K562 (cell line): ENCODE measurements around the gene TOX3. TPM values are rescaled to one million over a fixed set of nuclear protein-coding genes. Genes with fewer than 3 reads are reported as not detected.

Experiments
- ATAC-seq: fragments of 200-7000 bp; cut with Tn5 transposase; 3 replicates; pipeline ENCODE4 v1.9.1; 2020; ENCODE audit warnings: moderate library complexity
- BruUV-seq: library from RNA; stranded (reverse); fragments of 400-500 nt; replicated peaks from 2 replicates; lab custom pipeline; 2021; lab: Mats Ljungman, UMichigan
- CTCF ChIA-PET: fragments of 300-600 bp; formaldehyde crosslinking; extraction: SDS; loops from one replicate; lab custom pipeline; 2021; ENCODE audit warnings: low intra/inter-chr PET ratio; lab: Yijun Ruan, JAX
- POLR2A ChIA-PET: fragments of 300-600, 350-650 bp; sonication (Branson Sonifier 250); formaldehyde crosslinking; extraction: SDS; loops from one replicate; lab custom pipeline; 2021; ENCODE audit warnings: antibody characterized with exemption, inconsistent platforms; lab: Yijun Ruan, JAX
- DNase-seq, 4 experiments: peaks; one replicate each; pipeline versions ENCODE4 v3.0.0 to v3.0.0-alpha.2; 2011 to 2018; ENCODE audit warnings: low spot score in 3 of 4, mixed read lengths in 3 of 4; ENCODE audit errors: extremely low read depth in 1 of 4
- FAIRE-seq: peaks from 2 replicates; lab custom pipeline; 2011; peaks lifted over from hg19 to GRCh38; lab: Jason Lieb, UNC
- H2AFZ ChIP-seq: 2 replicates; pipeline ENCODE4 v1.6.0; 2011; ENCODE audit warnings: low read depth, low read length, control low read depth, inconsistent platforms
- H3K27ac ChIP-seq: fragments of 200-600 bp; 3 replicates; pipeline ENCODE4 v1.8.0; 2011; ENCODE audit warnings: low read depth, mild to moderate bottlenecking, control low read depth, inconsistent platforms, low read length, moderate library complexity, mixed read lengths; ENCODE audit errors: extremely low read depth
- H3K27me3 ChIP-seq, 2 experiments: fragments of 300-600 bp in 1 of 2; 2 replicates in 1 of 2; 3 replicates in 1 of 2; pipeline versions ENCODE4 v1.6.0 to v1.8.0; 2011; ENCODE audit warnings: inconsistent platforms in 2 of 2, low read length in 2 of 2, mild to moderate bottlenecking in 1 of 2, mixed read lengths in 1 of 2, moderate library complexity in 1 of 2; ENCODE audit not compliant: control insufficient read depth in 2 of 2, insufficient read depth in 2 of 2
- H3K36me3 ChIP-seq: fragments of 300-600 bp; 3 replicates; pipeline ENCODE4 v1.8.0; 2011; ENCODE audit warnings: mild to moderate bottlenecking, low read length, inconsistent platforms; ENCODE audit not compliant: control insufficient read depth, insufficient read depth
- H3K4me1 ChIP-seq, 2 experiments: fragments of 200-600 bp in 1 of 2; replicated peaks in 1 of 2; 2 replicates in 1 of 2; 3 replicates in 1 of 2; pipeline versions ENCODE4 v1.5.1 to v1.8.0; 2011; ENCODE audit warnings: inconsistent platforms in 2 of 2, low read length in 2 of 2, mild to moderate bottlenecking in 1 of 2, mixed read lengths in 1 of 2, moderate library complexity in 1 of 2; ENCODE audit not compliant: control insufficient read depth in 2 of 2, insufficient read depth in 2 of 2
- H3K4me2 ChIP-seq: 2 replicates; pipeline ENCODE4 v1.6.1; 2011; ENCODE audit warnings: low read length, control low read depth, inconsistent platforms, mixed read lengths; ENCODE audit not compliant: insufficient read depth
- H3K4me3 ChIP-seq: fragments of 200-600 bp; sonication (generic), shearing (Covaris generic); 2 replicates; pipeline ENCODE4 v1.5.1; 2016; ENCODE audit warnings: control low read depth, inconsistent platforms
- H3K79me2 ChIP-seq: fragments of 200-600 bp; 3 replicates; pipeline ENCODE4 v1.8.0; 2011; ENCODE audit warnings: low read length, inconsistent platforms; ENCODE audit not compliant: control insufficient read depth, insufficient read depth
- H3K9ac ChIP-seq, 2 experiments: 2 replicates each; pipeline versions ENCODE4 v1.6.0 to v1.6.1; 2011; ENCODE audit warnings: low read depth in 2 of 2, low read length in 2 of 2, control low read depth in 1 of 2, inconsistent platforms in 1 of 2, mild to moderate bottlenecking in 1 of 2, mixed read lengths in 1 of 2; ENCODE audit not compliant: insufficient read depth in 1 of 2
- H3K9me1 ChIP-seq: one replicate; pipeline ENCODE4 v1.6.0; 2011; ENCODE audit warnings: inconsistent platforms, mild to moderate bottlenecking, low read length, moderate library complexity; ENCODE audit not compliant: control insufficient read depth, insufficient read depth
- H3K9me3 ChIP-seq: replicated peaks from 2 replicates; pipeline ENCODE4 v1.5.1; 2011; ENCODE audit warnings: low read depth, low read length, inconsistent platforms; ENCODE audit not compliant: control insufficient read depth, insufficient read depth
- H4K20me1 ChIP-seq: replicated peaks from 2 replicates; pipeline ENCODE4 v1.6.1; 2011; ENCODE audit warnings: low read length, inconsistent platforms, mixed read lengths; ENCODE audit not compliant: control insufficient read depth, insufficient read depth
- WGBS: fragments of 100-300 bp; shearing (Covaris generic); methylation state at CpG from one replicate; pipeline ENCODE4 v1.1.6; 2016; ENCODE audit warnings: low coverage, mixed read lengths; ENCODE audit not compliant: insufficient coverage; ENCODE audit errors: missing lambda C conversion rate; 5-methylcytosine and 5-hydroxymethylcytosine counted together
- in situ Hi-C: fragments of 300-500 bp; cut with MboI; formaldehyde crosslinking; loops from 4 replicates; pipeline ENCODE4 v1.15.0; 2018; ENCODE audit warnings: inconsistent platforms, mixed read lengths
- intact Hi-C: fragments of 100-400 bp; cut with micrococcal nuclease; formaldehyde crosslinking; loops from 2 replicates; pipeline ENCODE4 v1.14.2; 2022
- polyA plus RNA-seq, 8 experiments: library from polyadenylated mRNA; depleted of rRNA in 4 of 8; stranded (reverse) in 5 of 8; unstranded in 3 of 8; fragments of >200 nt; fragmentation: Nextera tagmentation in 2 of 8; fragmentation: Illumina TruSeq in 1 of 8; extraction: Ambion mirVana in 2 of 8; extraction: Trizol in 1 of 8; gene quantifications; 2 replicates each; pipeline versions ENCODE4 v1.2.1 to v1.2.3, GENCODE V29; 2011 to 2014; ENCODE audit warnings: inconsistent platforms in 1 of 8, missing spikeins in 1 of 8
- total RNA-seq, 7 experiments: library from RNA; depleted of rRNA in 6 of 7; stranded (reverse); fragments of >200 nt in 6 of 7; fragmentation: Illumina TruSeq in 2 of 7; extraction: Trizol in 2 of 7; gene quantifications; 2 replicates each; pipeline versions ENCODE4 v1.2.1 to v1.2.3, GENCODE V29; 2011 to 2021; ENCODE audit warnings: low replicate concordance in 1 of 7
- TF ChIP-seq, protein P1 (sequence below): sonication (generic); formaldehyde crosslinking; IDR thresholded peaks from 2 replicates; pipeline ENCODE4 v1.8.0; 2022; ENCODE audit warnings: mild to moderate bottlenecking, missing genetic modification reagents, borderline replicate concordance

TOX3 gene
- total and polyA plus RNA-seq, 9 of the 15 experiments (the other 6 are each of a cell fraction or from before 2014, with no cell fraction given) = not detected

DNA sequence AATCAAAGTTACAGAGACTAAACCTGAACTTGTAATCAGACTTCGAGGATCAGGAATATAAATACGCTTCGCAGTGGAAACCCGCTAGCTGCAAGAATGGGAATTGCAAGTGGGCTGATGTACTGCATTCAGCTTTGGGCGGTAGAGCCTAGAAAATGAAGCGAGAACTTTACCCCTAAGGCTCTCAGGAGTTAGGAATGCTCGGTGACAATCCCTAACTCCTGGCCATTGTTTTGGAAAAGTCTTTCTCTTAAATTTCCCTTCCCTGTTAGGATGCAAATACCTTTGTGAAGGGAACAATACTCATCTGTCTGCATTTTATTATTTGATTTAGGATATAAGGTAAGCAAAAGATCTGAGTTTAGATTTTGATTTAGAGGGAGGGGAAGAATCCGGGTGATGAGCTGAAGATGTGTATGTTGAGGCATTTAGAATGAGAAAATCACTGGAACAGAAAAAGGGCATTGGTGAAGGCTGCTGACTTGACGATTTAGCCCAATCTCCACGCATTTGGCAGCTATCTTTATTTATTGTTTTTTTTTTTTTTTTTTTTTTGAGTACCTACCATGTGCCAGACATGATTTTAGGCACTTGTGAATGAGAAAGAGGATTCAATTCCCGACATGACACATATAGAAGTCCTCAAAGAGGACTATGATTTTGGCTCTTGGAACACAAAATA lies 2.2 kb upstream of the TOX3 start:
- in situ Hi-C loops (no loop called here), intact Hi-C loops (no loop called here)
- Histone ChIP-seq H3K9ac (no peak overlapping the region), H3K4me1 (no peaks in the 10 kb centered on the region; a peak in 1 of 5 replicates), H2AFZ (no peak overlapping the region), H3K27ac (no peak overlapping the region), H3K27me3 (no peaks in the 10 kb centered on the region), H3K9me1 (no peaks in the 10 kb centered on the region), H3K4me2 (no peak overlapping the region), H3K79me2 (no peaks in the 10 kb centered on the region), H4K20me1 (no peaks in the 10 kb centered on the region), H3K4me3 (no peak overlapping the region), H3K36me3 (no peaks in the 10 kb centered on the region), H3K9me3 (no peaks in the 10 kb centered on the region)
- ChIA-PET CTCF (no interaction called here), POLR2A (no interaction called here)
- no peak for DNase-seq
- TF ChIP-seq, protein P1, sequence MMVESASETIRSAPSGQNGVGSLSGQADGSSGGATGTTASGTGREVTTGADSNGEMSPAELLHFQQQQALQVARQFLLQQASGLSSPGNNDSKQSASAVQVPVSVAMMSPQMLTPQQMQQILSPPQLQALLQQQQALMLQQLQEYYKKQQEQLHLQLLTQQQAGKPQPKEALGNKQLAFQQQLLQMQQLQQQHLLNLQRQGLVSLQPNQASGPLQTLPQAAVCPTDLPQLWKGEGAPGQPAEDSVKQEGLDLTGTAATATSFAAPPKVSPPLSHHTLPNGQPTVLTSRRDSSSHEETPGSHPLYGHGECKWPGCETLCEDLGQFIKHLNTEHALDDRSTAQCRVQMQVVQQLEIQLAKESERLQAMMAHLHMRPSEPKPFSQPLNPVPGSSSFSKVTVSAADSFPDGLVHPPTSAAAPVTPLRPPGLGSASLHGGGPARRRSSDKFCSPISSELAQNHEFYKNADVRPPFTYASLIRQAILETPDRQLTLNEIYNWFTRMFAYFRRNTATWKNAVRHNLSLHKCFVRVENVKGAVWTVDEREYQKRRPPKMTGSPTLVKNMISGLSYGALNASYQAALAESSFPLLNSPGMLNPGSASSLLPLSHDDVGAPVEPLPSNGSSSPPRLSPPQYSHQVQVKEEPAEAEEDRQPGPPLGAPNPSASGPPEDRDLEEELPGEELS (CRISPR knock-in tag) = no peak
- BruUV-seq = no TSS peak
- ATAC-seq = no peak
- FAIRE-seq = no peak
- 2% methylated on average over 11 of the region's 11 CpGs for WGBS
